Transverse colon (tissue), 4 donors: ENCODE results near the gene DISP3. TPM values are rescaled to one million over a fixed set of nuclear protein-coding genes. Genes with fewer than 3 reads are reported as not detected.

Experiments used
- DNase-seq: peaks from one replicate; pipeline ENCODE4 v3.0.0-alpha.2; 2019
- H3K27ac ChIP-seq, 4 donors: fragments of 200-600 bp; sonication (generic); 2 replicates each; pipeline ENCODE4 v1.5.1; 2016 to 2018; ENCODE audit warnings: inconsistent platforms in 4 of 4
- H3K27me3 ChIP-seq: fragments of 200-600 bp; sonication (generic); 2 replicates; pipeline ENCODE4 v1.5.1; 2017; ENCODE audit warnings: inconsistent platforms
- H3K36me3 ChIP-seq, 4 donors: fragments of 200-600 bp; sonication (generic); 2 replicates each; pipeline ENCODE4 v1.5.1; 2017 to 2019; ENCODE audit warnings: inconsistent platforms in 4 of 4
- H3K4me1 ChIP-seq, 4 donors: fragments of 200-600 bp; sonication (generic); 2 replicates each; pipeline ENCODE4 v1.5.1; 2017 to 2020; ENCODE audit warnings: inconsistent platforms in 4 of 4
- H3K4me3 ChIP-seq, 4 donors: fragments of 200-600 bp; sonication (generic); 1 replicate in 1 of 4; 2 replicates in 3 of 4; pipeline versions ENCODE4 v1.5.1 to v1.6.1; 2017 to 2019; ENCODE audit warnings: inconsistent platforms in 4 of 4
- H3K9me3 ChIP-seq, 2 donors: fragments of 200-600 bp; sonication (generic); 2 replicates each; pipeline ENCODE4 v1.5.1; 2017 to 2019; ENCODE audit warnings: inconsistent platforms in 2 of 2
- EP300 ChIP-seq: sonication (generic); formaldehyde crosslinking; IDR thresholded peaks from one replicate; pipeline ENCODE4 v1.6.1; 2017; ENCODE audit warnings: antibody characterized with exemption, low read depth
- POLR2A ChIP-seq: fragments of 450-650 bp; IDR thresholded peaks from one replicate; pipeline ENCODE4 v1.6.1; 2016; ENCODE audit warnings: antibody characterized with exemption, mild to moderate bottlenecking, moderate library complexity
- POLR2AphosphoS5 ChIP-seq, 3 donors: sonication (generic); formaldehyde crosslinking; IDR thresholded peaks; one replicate each; pipeline ENCODE4 v1.6.1; 2016; ENCODE audit warnings: antibody characterized with exemption in 3 of 3
- WGBS, 2 donors: methylation state at CpG; one replicate each; pipeline ENCODE4 v1.1.5; 2018; ENCODE audit warnings: low coverage in 1 of 2; 5-methylcytosine and 5-hydroxymethylcytosine counted together
- in situ Hi-C, 4 donors: fragments of 200-750 bp; cut with MboI; loops; one replicate each; pipeline versions ENCODE4 v1.15.0 to v1.15.1; 2017; ENCODE audit warnings: low sequenced_read_pairs in 3 of 4, low pct_ligation_motif_present in 1 of 4, low pct_unique_long_range_greater_than_20kb in 1 of 4
- intact Hi-C: fragments of 100-400 bp; cut with DNase I; formaldehyde crosslinking; loops from one replicate; pipeline ENCODE4 v1.15.1; 2023; ENCODE audit warnings: low total_unique reads
- total RNA-seq, 4 donors: library from RNA; depleted of rRNA; stranded (reverse); fragments of >200 nt; gene quantifications; one replicate each; pipeline ENCODE4 v1.1.0, GENCODE V29; 2016
- TF ChIP-seq, protein P1 (sequence below), 5 experiments: fragments of 200-600 bp in 3 of 5; fragments of 450-650 bp in 2 of 5; sonication (generic) in 3 of 5; IDR thresholded peaks; 1 replicate in 2 of 5; 2 replicates in 3 of 5; pipeline ENCODE4 v1.5.1; 2016 to 2017; ENCODE audit warnings: antibody characterized with exemption in 5 of 5, inconsistent platforms in 3 of 5, mild to moderate bottlenecking in 2 of 5, moderate library complexity in 1 of 5

DISP3 gene
- total RNA-seq, 4 donors from 2014 or later, result under 0.01 to 2.6 (median 0.16) TPM; not detected in 1

DNA sequence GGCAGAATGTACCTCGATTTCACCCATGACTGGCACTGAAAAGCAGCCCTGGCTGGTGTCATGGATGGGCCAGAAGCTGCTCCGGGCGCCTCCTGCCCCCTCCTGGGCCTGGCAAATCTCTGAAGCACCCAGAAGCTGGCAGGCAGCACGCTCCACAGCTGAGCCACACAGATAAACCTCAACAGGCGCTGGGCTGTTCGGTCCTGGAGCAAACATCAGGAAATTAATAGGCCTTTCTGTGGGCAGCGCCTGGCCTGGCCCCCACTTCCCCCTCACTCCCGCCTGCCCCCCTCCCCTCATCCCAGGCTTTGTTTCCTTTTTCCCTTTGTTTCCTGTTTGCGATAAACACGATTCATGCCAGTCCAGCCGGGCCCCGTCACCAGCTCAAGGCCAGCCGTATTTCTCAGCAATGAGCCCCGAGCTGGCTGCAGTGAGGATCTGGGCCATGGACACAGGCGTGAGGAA lies 20.1 kb upstream of the DISP3 start:
- Histone ChIP-seq H3K27me3 (peaks cover 40% of the 10 kb centered on the region), H3K36me3 (no peaks in the 10 kb centered on the region), H3K4me3 (no peak overlapping the region), H3K27ac (no peak overlapping the region), H3K9me3 (no peaks in the 10 kb centered on the region), H3K4me1 (no peaks in the 10 kb centered on the region)
- in situ Hi-C loops, result no loop called here
- TF ChIP-seq POLR2A (no peak), POLR2AphosphoS5 (IDR thresholded peaks at IDR 0.05) (no peak), EP300 (no peak)
- TF ChIP-seq, protein P1, sequence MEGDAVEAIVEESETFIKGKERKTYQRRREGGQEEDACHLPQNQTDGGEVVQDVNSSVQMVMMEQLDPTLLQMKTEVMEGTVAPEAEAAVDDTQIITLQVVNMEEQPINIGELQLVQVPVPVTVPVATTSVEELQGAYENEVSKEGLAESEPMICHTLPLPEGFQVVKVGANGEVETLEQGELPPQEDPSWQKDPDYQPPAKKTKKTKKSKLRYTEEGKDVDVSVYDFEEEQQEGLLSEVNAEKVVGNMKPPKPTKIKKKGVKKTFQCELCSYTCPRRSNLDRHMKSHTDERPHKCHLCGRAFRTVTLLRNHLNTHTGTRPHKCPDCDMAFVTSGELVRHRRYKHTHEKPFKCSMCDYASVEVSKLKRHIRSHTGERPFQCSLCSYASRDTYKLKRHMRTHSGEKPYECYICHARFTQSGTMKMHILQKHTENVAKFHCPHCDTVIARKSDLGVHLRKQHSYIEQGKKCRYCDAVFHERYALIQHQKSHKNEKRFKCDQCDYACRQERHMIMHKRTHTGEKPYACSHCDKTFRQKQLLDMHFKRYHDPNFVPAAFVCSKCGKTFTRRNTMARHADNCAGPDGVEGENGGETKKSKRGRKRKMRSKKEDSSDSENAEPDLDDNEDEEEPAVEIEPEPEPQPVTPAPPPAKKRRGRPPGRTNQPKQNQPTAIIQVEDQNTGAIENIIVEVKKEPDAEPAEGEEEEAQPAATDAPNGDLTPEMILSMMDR (IDR thresholded peaks at IDR 0.05), result no peak
- DNase-seq, result no peak
- intact Hi-C loops, result no loop called here
- 38% methylated on average over 15 of the region's 15 CpGs; no CpG with 5 or more reads in 1 of the 2 donors for WGBS, 2 donors

DNA sequence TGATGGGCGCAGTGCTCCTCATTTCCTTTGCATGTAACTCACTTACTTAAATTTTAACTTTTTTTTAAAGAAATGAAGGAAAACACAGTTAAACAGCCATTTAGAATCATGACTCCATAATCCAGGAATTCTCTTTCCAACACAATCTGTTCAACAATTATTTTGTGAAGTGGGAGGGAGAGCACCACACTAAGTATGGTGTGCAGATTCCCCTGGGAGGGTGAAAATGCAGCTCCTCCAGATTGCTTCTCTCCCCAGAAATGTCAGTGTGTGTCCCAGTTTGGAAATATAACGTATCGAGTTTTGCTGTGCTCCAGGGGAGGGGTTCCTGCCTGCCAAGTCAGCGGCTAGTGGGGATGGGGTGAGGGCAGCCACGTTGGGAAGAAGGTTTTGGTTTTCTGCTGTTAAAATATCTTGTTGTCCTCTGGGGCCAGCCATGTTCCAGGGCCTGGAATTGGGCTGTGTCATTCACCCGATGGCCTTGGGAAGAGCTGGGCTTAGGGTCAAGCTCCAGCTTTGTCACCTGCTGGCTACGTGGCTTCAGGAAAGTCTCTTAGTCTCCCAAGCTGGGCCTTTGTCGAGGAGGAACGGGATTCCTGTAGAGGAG lies 17.3 kb upstream of the DISP3 start:
- H3K4me3 ChIP-seq, result no peak overlapping the region
- no peak overlapping the region for H3K27ac ChIP-seq
- TF ChIP-seq EP300, result no peak
- TF ChIP-seq, protein P1 (IDR thresholded peaks at IDR 0.05), result no peak
- TF ChIP-seq POLR2A, result no peak
- no peak for TF ChIP-seq POLR2AphosphoS5 (IDR thresholded peaks at IDR 0.05)
- H3K27me3 ChIP-seq, result peaks cover 39% of the 10 kb centered on the region
- no peaks in the 10 kb centered on the region for H3K36me3 ChIP-seq
- no peaks in the 10 kb centered on the region for H3K4me1 ChIP-seq
- H3K9me3 ChIP-seq, result no peaks in the 10 kb centered on the region
- no peak for DNase-seq
- 55 to 73% methylated on average over 3 to 9 of the region's 9 CpGs for WGBS, 2 donors
- intact Hi-C loops, result no loop called here
- in situ Hi-C loops, result no loop called here

DNA sequence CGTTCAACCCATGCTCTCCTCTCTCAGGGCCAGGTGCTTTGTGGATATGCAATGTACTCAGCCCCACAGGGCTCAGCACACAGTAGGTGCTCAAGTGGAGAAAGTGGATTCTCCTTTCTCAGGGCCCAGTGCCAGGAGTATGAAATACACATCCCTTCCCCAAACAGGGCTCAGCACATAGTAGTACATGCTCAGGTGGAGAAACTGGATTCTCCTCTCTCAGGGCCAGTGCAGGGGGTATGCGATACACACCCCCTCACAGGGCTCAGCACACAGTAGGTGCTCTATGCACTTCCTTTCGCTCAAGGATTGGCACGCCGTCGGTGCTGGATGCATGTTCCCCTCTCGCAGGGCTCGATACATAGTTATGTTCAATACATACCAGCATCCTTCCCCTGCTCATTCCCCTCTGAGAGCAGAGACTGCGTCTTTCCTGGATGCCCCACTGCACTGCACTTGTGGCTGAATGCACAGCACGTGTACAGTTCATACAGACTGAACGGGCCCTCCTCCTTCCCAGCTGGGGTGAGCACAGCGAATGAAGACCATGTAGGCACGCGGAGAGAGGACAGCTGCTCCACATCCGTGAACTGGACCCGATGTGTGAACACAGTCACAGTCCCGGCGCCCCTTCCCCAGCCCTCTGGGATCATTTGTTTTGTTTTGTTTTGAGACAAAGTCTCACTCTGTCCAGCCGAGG lies 16.6 kb upstream of the DISP3 start:
- DNase-seq, result no peak
- TF ChIP-seq, protein P1 (IDR thresholded peaks at IDR 0.05), result no peak
- TF ChIP-seq POLR2A (no peak), POLR2AphosphoS5 (IDR thresholded peaks at IDR 0.05) (no peak), EP300 (no peak)
- in situ Hi-C loops, result no loop called here

DNA sequence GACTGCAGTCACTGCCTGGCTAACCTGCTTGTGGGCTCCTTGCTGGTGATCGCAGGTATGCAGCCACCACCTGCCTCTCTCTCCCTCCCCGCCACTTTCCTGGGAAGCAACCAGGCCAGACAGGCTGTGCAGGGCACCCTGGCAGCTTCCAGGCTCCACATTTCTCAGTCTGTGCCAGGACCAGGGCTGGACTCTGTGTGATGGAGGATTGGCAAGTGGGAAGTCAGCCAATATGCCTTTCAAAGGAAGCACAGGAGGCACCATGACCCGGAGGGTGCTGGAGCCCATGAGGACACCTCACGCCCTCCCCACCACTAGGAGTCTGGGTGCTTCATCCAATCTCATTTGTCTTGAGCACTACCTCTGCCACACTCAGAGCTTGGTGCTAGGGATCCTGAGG lies 15.8 kb upstream of the DISP3 start:
- in situ Hi-C loops, result no loop called here
- WGBS, 2 donors, result 59% methylated on average over 4 of the region's 4 CpGs; no CpG with 5 or more reads in 1 of the 2 donors
- H3K4me1 ChIP-seq, result no peaks in the 10 kb centered on the region
- no peak overlapping the region for H3K4me3 ChIP-seq
- intact Hi-C loops, result no loop called here
- H3K36me3 ChIP-seq, result no peaks in the 10 kb centered on the region
- H3K27me3 ChIP-seq, result peaks cover 27% of the 10 kb centered on the region
- DNase-seq, result no peak
- TF ChIP-seq POLR2AphosphoS5 (IDR thresholded peaks at IDR 0.05) (no peak), POLR2A (no peak), EP300 (no peak)
- TF ChIP-seq, protein P1 (IDR thresholded peaks at IDR 0.05), result no peak
- no peaks in the 10 kb centered on the region for H3K9me3 ChIP-seq
- H3K27ac ChIP-seq, result no peak overlapping the region

More for the DNA sequence above, 16.6 kb upstream of the DISP3 start:
- 72% methylated on average over 19 of the region's 19 CpGs; no CpG with 5 or more reads in 1 of the 2 donors for WGBS, 2 donors
- intact Hi-C loops, result no loop called here
- H3K4me3 ChIP-seq, result no peak overlapping the region
- H3K27ac ChIP-seq, result no peak overlapping the region
- no peaks in the 10 kb centered on the region for H3K36me3 ChIP-seq
- H3K27me3 ChIP-seq, result peaks cover 34% of the 10 kb centered on the region
- no peaks in the 10 kb centered on the region for H3K9me3 ChIP-seq
- H3K4me1 ChIP-seq, result no peaks in the 10 kb centered on the region
